PC-9 (cell line): ENCODE data around the gene PARD6B. TPM values are rescaled to one million over a fixed set of nuclear protein-coding genes. Genes with fewer than 3 reads are reported as not detected.
"Not testable (repeated sequence)": the region's sequence is repeated elsewhere in the genome, so short reads cannot be mapped to it uniquely, and the experiment has no call there.

ENCODE experiments used
- BruUV-seq: library from RNA; stranded (reverse); fragments of 400-500 nt; replicated peaks from 2 replicates; lab custom pipeline; 2021; lab: Mats Ljungman, UMichigan
- CTCF ChIA-PET: fragments of 300-600 bp; sonication (Branson Sonifier 250); formaldehyde crosslinking; loops from one replicate; lab custom pipeline; 2022; ENCODE audit warnings: antibody characterized with exemption; lab: Charles Lee
- POLR2A ChIA-PET: fragments of 300-600 bp; sonication (Branson Sonifier 250); formaldehyde crosslinking; loops from one replicate; lab custom pipeline; 2022; ENCODE audit warnings: antibody characterized with exemption; ENCODE audit not compliant: unreplicated experiment; lab: Charles Lee
- DNase-seq, 2 experiments: peaks; one replicate each; pipeline versions ENCODE4 v3.0.0 to v3.0.0-alpha.2; 2015 to 2022; ENCODE audit warnings: mixed read lengths in 1 of 2
- H2AFZ ChIP-seq: fragments of 200-600 bp; sonication (generic); 2 replicates; pipeline ENCODE4 v1.8.1; 2017; ENCODE audit warnings: antibody characterized with exemption
- H3F3A ChIP-seq: fragments of 200-600 bp; sonication (generic); 2 replicates; pipeline ENCODE4 v1.8.1; 2017; ENCODE audit warnings: antibody characterized with exemption, mild to moderate bottlenecking, low read depth; ENCODE audit not compliant: insufficient read depth
- H3K27ac ChIP-seq: fragments of 200-600 bp; sonication (generic); 2 replicates; pipeline ENCODE4 v1.6.1; 2016; ENCODE audit warnings: mixed run types
- H3K27me3 ChIP-seq: fragments of 200-600 bp; sonication (generic); 2 replicates; pipeline ENCODE4 v1.6.1; 2016; ENCODE audit warnings: low read depth, mixed run types; ENCODE audit not compliant: insufficient read depth
- H3K36me3 ChIP-seq: fragments of 200-600 bp; sonication (generic); 2 replicates; pipeline ENCODE4 v1.6.1; 2016; ENCODE audit warnings: low read depth, mixed run types
- H3K4me1 ChIP-seq: fragments of 200-600 bp; sonication (generic); replicated peaks from 2 replicates; pipeline ENCODE4 v1.6.1; 2016; ENCODE audit warnings: mixed run types; ENCODE audit not compliant: insufficient read depth
- H3K4me2 ChIP-seq: fragments of 200-600 bp; sonication (generic); 2 replicates; pipeline ENCODE4 v1.6.1; 2017; ENCODE audit warnings: mixed run types
- H3K4me3 ChIP-seq: fragments of 200-600 bp; sonication (generic); 2 replicates; pipeline ENCODE4 v1.6.1; 2016; ENCODE audit warnings: mixed run types
- H3K79me2 ChIP-seq: fragments of 200-600 bp; sonication (generic); 2 replicates; pipeline ENCODE4 v1.6.1; 2017; ENCODE audit warnings: low read depth, mixed run types
- H3K9me2 ChIP-seq: fragments of 200-600 bp; sonication (generic); 2 replicates; pipeline ENCODE4 v1.8.1; 2017; ENCODE audit warnings: mild to moderate bottlenecking; ENCODE audit not compliant: insufficient read depth
- H3K9me3 ChIP-seq: fragments of 200-600 bp; sonication (generic); 2 replicates; pipeline ENCODE4 v1.8.1; 2016; ENCODE audit warnings: low read depth; ENCODE audit not compliant: insufficient read depth
- H4K20me1 ChIP-seq: fragments of 200-600 bp; sonication (generic); 2 replicates; pipeline ENCODE4 v1.8.1; 2017; ENCODE audit not compliant: insufficient read depth
- EZH2 ChIP-seq: fragments of 200-600 bp; sonication (generic); IDR thresholded peaks from 2 replicates; pipeline ENCODE4 v1.8.0; 2017; ENCODE audit warnings: antibody characterized with exemption, low read depth
- intact Hi-C: fragments of 100-400 bp; cut with micrococcal nuclease; formaldehyde crosslinking; loops from one replicate; pipeline ENCODE4 v1.10.0; 2022; ENCODE audit not compliant: unreplicated experiment
- total RNA-seq: library from RNA; stranded (reverse); gene quantifications from 2 replicates; pipeline ENCODE4 v1.2.3, GENCODE V29; 2021
- TF ChIP-seq, protein P1 (sequence below): fragments of 200-600 bp; sonication (generic); conservative IDR thresholded peaks from 2 replicates; pipeline ENCODE4 v1.6.1; 2017; ENCODE audit warnings: mixed run types, antibody characterized with exemption, mild to moderate bottlenecking, moderate library complexity

Gene PARD6B
- total RNA-seq, 1 experiment from 2014 or later: 52.2 TPM

DNA sequence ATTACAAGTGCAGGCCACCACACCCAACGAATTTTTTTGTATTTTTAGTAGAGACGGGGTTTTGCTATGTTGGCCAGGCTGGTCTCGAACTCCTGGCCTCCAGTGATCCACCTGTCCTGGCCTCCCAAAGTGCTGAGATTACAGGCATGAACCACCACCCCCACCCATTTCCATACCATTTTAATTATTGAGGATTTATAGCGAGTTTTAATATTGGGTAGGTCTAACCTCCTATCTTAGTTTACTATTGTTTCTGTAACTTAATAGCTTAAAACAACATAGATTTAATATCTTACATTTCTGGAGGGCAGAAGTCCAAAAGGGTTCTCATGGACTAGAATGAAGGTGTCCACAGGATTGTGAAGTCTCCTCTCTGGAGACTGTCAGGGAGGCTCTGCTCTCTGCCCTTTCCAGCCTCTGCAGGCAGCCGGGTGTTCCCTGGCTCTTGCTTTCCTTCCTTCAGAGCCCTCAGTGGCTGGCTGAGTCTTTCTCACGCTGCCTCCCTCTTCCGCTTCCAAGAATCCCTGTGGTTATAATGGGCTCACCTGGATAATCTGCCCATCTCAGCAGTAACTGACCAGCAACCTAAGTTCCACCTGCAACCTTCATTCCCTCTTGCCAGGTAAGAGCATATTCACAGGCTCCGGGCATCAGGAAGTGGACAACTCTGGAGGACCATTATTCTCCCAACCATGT, 44.9 kb downstream of the PARD6B start:
- no peaks in the 10 kb centered on the region for H3K79me2 ChIP-seq
- H3K4me1 ChIP-seq: no peaks in the 10 kb centered on the region
- H2AFZ ChIP-seq: no peak overlapping the region
- BruUV-seq: no TSS peak
- H3K4me3 ChIP-seq: no peak overlapping the region
- POLR2A ChIA-PET: interaction anchor here (0.6 kb wide), 1 partner anchor 12 kb away, joined by 5 read pairs; no protein-coding TSS in a partner anchor
- H3K9me3 ChIP-seq: no peaks in the 10 kb centered on the region
- no peaks in the 10 kb centered on the region for H3K36me3 ChIP-seq
- intact Hi-C loops: no loop called here
- no peaks in the 10 kb centered on the region for H3K27me3 ChIP-seq
- TF ChIP-seq EZH2: no peak
- TF ChIP-seq, protein P1, sequence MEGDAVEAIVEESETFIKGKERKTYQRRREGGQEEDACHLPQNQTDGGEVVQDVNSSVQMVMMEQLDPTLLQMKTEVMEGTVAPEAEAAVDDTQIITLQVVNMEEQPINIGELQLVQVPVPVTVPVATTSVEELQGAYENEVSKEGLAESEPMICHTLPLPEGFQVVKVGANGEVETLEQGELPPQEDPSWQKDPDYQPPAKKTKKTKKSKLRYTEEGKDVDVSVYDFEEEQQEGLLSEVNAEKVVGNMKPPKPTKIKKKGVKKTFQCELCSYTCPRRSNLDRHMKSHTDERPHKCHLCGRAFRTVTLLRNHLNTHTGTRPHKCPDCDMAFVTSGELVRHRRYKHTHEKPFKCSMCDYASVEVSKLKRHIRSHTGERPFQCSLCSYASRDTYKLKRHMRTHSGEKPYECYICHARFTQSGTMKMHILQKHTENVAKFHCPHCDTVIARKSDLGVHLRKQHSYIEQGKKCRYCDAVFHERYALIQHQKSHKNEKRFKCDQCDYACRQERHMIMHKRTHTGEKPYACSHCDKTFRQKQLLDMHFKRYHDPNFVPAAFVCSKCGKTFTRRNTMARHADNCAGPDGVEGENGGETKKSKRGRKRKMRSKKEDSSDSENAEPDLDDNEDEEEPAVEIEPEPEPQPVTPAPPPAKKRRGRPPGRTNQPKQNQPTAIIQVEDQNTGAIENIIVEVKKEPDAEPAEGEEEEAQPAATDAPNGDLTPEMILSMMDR: no peak
- CTCF ChIA-PET: no interaction called here
- no peak overlapping the region for H3K27ac ChIP-seq
- no peaks in the 10 kb centered on the region for H3K9me2 ChIP-seq
- H3F3A ChIP-seq: peaks cover 14% of the 10 kb centered on the region; the same call in 1 of the 2 replicates
- no peaks in the 10 kb centered on the region for H4K20me1 ChIP-seq
- no peak overlapping the region for H3K4me2 ChIP-seq
- no peak for DNase-seq

DNA sequence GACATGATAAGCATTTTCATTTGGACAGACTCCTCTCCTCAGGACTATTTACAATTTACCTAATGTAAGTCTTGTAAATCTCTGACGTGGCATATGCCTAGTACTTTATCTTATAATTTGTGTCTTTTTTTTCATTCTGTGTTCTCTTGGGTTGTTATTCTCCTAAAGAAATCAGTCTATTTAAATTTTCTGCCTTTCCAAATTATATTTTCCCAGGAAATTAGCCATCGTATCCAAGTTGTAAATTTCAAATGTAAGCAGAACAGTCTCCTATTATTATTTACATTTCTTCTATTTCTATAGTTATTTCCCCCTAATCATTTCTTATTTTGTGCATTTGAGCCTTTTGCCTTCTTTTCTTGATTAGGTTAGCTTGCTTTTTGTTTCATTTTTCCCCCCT, 46.0 kb downstream of the PARD6B start:
- Histone ChIP-seq H3K9me2 (no peaks in the 10 kb centered on the region), H3K4me2 (no peak overlapping the region), H3K4me1 (no peaks in the 10 kb centered on the region), H3K27me3 (no peaks in the 10 kb centered on the region), H3K27ac (no peak overlapping the region), H2AFZ (no peak overlapping the region), H3K9me3 (no peaks in the 10 kb centered on the region), H3K4me3 (no peak overlapping the region), H3K36me3 (no peaks in the 10 kb centered on the region), H3K79me2 (no peaks in the 10 kb centered on the region), H4K20me1 (no peaks in the 10 kb centered on the region), H3F3A (peaks cover 14% of the 10 kb centered on the region; the same call in 1 of the 2 replicates)
- TF ChIP-seq EZH2: no peak
- TF ChIP-seq, protein P1: no peak
- no TSS peak for BruUV-seq
- DNase-seq: no peak
- ChIA-PET POLR2A (interaction anchor here (0.7 kb wide), 1 partner anchor 235 kb away, joined by 20 read pairs; no protein-coding TSS in a partner anchor), CTCF (no interaction called here)
- intact Hi-C loops: no loop called here

DNA sequence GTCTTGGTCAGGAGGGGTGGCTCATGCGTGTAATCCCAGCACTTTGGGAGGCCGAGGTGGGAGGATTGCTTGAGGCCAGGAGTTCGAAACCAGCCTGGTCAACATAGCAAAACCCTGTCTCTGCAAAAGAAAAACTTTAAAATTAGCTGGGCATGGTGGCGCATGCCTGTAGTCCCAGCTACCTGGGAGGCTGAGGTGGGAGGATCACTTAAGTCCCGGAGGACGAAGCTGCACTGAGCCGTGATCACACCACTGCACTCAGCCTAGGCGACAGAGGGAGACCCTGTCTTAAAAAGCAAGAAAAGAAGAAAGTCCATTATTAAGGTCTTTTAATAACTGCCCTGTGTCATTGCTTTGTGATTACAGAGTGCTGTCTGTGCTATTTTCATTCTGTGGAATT, 47.6 kb downstream of the PARD6B start:
- H3K9me2 ChIP-seq, H3K79me2 ChIP-seq, DNase-seq, H3K36me3 ChIP-seq, BruUV-seq, H3K27ac ChIP-seq, H3K9me3 ChIP-seq, H3K4me2 ChIP-seq, H3K4me1 ChIP-seq, H3K4me3 ChIP-seq, H2AFZ ChIP-seq, intact Hi-C loops, POLR2A ChIA-PET, H4K20me1 ChIP-seq, H3K27me3 ChIP-seq: not testable (repeated sequence)
- CTCF ChIA-PET: interaction anchor here (0.7 kb wide), 1 partner anchor 1017 kb away, joined by 8 read pairs; no protein-coding TSS in a partner anchor
- H3F3A ChIP-seq: peaks cover 14% of the 10 kb centered on the region; the same call in 1 of the 2 replicates
